ENCODE measurements around the gene FLT3. TPM values are rescaled to one million over a fixed set of nuclear protein-coding genes. Genes with fewer than 3 reads are reported as not detected.

Gene FLT3
- total RNA-seq, 1 donor from 2014 or later, result 0.58 TPM

DNA sequence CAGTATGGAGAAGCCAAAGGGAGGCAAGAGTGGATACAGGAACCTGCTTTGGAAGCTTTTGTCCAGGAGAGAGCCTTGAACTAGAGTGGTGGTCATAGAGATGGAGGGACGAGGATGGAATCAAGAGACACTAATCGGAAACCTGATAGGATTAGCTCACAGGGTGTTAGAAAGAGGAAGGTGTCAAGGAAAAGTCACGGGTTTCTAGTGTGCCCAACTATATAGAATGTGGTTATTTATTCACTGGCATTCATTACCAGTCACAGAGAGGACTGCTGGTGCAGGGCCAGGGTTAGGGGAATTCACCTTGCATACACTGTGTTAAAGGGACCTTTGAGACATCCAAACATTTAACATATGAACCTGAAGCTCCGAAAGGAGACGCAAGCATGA, 68.5 kb downstream of the FLT3 start:
- no peak overlapping the region for H3K27ac Mint-ChIP-seq
- no peaks in the 10 kb centered on the region for H3K36me3 Mint-ChIP-seq
- H3K27me3 Mint-ChIP-seq (ENCODE audit: low read depth), result peaks cover 27% of the 10 kb centered on the region
- TF ChIP-seq, protein P1, sequence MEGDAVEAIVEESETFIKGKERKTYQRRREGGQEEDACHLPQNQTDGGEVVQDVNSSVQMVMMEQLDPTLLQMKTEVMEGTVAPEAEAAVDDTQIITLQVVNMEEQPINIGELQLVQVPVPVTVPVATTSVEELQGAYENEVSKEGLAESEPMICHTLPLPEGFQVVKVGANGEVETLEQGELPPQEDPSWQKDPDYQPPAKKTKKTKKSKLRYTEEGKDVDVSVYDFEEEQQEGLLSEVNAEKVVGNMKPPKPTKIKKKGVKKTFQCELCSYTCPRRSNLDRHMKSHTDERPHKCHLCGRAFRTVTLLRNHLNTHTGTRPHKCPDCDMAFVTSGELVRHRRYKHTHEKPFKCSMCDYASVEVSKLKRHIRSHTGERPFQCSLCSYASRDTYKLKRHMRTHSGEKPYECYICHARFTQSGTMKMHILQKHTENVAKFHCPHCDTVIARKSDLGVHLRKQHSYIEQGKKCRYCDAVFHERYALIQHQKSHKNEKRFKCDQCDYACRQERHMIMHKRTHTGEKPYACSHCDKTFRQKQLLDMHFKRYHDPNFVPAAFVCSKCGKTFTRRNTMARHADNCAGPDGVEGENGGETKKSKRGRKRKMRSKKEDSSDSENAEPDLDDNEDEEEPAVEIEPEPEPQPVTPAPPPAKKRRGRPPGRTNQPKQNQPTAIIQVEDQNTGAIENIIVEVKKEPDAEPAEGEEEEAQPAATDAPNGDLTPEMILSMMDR (IDR thresholded peaks at IDR 0.05; ENCODE audit: unreplicated experiment), result no peak
- no peaks in the 10 kb centered on the region for H3K4me1 Mint-ChIP-seq
- DNase-seq (ENCODE audit: low spot score in 2 of 2, unreplicated experiment in 2 of 2), result no peak
- no peak overlapping the region for H3K4me3 Mint-ChIP-seq
- H3K9me3 Mint-ChIP-seq, result no peaks in the 10 kb centered on the region

DNA sequence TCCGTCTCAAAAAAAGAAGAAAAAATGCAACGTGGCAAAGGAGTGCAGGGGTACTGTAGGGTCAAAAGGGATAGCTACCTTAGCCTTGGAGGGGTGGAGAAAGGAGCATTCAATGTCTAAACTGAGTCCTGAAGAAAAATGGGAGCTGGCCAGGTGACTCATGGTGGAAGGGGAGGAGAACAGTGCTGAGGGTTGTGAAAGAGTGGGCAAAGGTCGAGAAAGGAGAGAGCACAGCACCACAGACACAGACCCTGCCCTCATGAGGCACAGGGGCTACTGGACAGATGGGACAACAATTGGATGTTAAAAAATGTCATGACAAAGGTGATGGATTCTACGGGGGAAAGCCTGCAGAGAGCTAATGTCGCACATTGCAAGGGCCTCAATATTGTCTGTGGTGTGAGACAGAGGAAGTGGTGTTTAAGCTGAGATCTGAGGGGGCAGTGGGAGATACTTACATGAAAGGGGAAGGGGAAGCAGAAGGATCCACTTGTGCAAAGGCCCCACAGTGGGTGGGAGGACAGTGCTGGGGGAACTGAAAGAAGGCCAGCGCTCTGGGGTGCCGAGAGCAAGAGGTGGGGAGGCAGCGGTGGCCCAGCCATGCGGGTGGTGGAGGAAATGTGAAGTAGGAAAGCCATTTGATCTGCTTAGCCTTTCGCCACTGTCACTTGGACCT, 69.0 kb downstream of the FLT3 start:
- Mint-ChIP-seq H3K4me3 (no peak overlapping the region), H3K4me1 (no peaks in the 10 kb centered on the region), H3K36me3 (no peaks in the 10 kb centered on the region), H3K27me3 (ENCODE audit: low read depth) (peaks cover 24% of the 10 kb centered on the region), H3K27ac (no peak overlapping the region), H3K9me3 (no peaks in the 10 kb centered on the region)
- DNase-seq (ENCODE audit: low spot score in 2 of 2, unreplicated experiment in 2 of 2), result no peak
- TF ChIP-seq, protein P1 (IDR thresholded peaks at IDR 0.05; ENCODE audit: unreplicated experiment), result no peak

DNA sequence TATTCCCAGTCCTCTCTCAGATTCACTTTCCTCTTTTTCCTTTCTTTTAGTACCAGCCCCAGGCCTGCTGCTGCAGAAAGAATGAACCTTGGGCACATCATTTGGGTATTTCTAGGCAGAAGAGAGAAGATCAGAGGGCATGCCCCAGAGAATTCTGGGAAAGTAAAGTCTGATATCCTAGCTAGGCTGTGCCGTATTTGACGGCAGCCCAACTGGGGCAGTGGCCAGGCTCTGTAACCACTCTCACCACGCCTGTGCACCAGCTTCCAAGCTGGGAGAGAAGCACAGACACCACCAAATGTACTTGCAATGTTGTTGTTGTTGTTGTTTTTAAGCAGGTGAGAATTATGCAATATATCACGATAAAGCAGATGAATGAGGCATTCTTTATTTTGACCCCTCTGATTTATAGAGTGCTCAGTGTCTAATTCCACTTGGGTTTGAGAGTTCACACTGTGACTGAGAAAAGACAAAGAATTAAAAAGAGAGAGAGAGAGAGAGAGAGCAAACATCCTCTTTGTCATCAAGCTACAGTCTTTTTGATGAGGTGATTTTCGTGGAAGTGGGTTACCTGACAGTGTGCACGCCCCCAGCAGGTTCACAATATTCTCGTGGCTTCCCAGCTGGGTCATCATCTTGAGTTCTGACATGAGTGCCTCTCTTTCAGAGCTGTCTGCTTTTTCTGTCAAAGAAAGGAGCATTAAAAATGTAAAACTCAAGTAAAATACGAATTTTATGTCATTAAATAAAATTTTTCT, 72.6 kb downstream of the FLT3 start:
- Mint-ChIP-seq H3K4me1 (peaks cover 22% of the 10 kb centered on the region), H3K4me3 (no peak overlapping the region), H3K27me3 (ENCODE audit: low read depth) (peaks cover 4% of the 10 kb centered on the region), H3K36me3 (no peaks in the 10 kb centered on the region), H3K27ac (no peak overlapping the region), H3K9me3 (no peaks in the 10 kb centered on the region)
- no peak for DNase-seq (ENCODE audit: low spot score in 2 of 2, unreplicated experiment in 2 of 2)
- TF ChIP-seq, protein P1 (IDR thresholded peaks at IDR 0.05; ENCODE audit: unreplicated experiment), result no peak

DNA sequence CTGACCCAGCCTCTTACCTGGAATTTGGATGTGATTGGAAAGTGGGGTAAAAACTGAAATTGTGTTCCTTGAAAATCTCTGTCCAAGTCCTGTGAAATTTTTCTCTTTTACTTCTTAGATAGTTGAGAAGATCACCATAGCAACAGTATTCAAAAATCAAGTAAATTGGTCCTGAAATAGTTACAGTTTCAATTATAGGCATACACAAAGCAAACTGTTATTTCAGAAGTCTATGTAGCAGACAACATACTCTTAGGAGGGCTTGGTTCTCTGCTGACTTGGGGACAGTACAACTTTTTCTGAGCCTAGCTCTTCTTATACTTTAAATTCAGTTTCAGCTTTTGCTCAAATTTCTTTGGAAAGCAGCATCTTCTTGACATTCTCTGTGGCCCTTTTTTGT, 73.3 kb downstream of the FLT3 start:
- peaks cover 27% of the 10 kb centered on the region for H3K4me1 Mint-ChIP-seq
- H3K27ac Mint-ChIP-seq, result no peak overlapping the region
- TF ChIP-seq, protein P1 (IDR thresholded peaks at IDR 0.05; ENCODE audit: unreplicated experiment), result no peak
- peaks cover 3% of the 10 kb centered on the region for H3K27me3 Mint-ChIP-seq (ENCODE audit: low read depth)
- no peaks in the 10 kb centered on the region for H3K36me3 Mint-ChIP-seq
- no peaks in the 10 kb centered on the region for H3K9me3 Mint-ChIP-seq
- no peak for DNase-seq (ENCODE audit: low spot score in 2 of 2, unreplicated experiment in 2 of 2)
- no peak overlapping the region for H3K4me3 Mint-ChIP-seq

DNA sequence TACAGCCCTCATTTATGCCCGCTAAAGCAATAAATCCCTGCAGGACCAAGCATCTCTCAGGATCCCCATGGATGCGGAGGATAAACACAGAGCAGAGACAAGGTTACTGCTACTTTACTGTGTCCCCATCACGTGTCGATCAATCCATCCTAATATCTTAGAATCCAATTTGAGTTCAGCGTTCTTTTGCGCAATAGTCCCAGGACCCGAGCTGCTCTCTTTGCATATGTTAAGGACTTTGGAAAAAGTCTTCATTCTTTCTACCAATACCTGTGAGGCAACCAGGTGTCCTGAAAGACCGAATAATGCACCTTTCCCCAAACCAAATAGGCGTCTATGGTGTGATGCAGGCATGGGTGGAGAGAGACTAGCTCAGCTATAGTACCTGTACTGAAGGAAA, 73.9 kb downstream of the FLT3 start:
- Mint-ChIP-seq H3K36me3 (no peaks in the 10 kb centered on the region), H3K27ac (no peak overlapping the region), H3K4me3 (no peak overlapping the region), H3K4me1 (peaks cover 27% of the 10 kb centered on the region), H3K27me3 (ENCODE audit: low read depth) (peaks cover 3% of the 10 kb centered on the region), H3K9me3 (no peaks in the 10 kb centered on the region)
- TF ChIP-seq, protein P1 (IDR thresholded peaks at IDR 0.05; ENCODE audit: unreplicated experiment), result no peak
- DNase-seq (ENCODE audit: low spot score in 2 of 2, unreplicated experiment in 2 of 2), result no peak
